Measurements from ENCODE around the gene DCDC2B. TPM values are rescaled to one million over a fixed set of nuclear protein-coding genes. Genes with fewer than 3 reads are reported as not detected.
A peak's percentile ranks its signal among the peaks of the same experiment; 100 is the strongest.

The DCDC2B gene
- total and polyA plus RNA-seq, 10 of the 15 experiments (the other 5 are each of a cell fraction or from before 2014, with no cell fraction given), result 0.12 to 0.21 (median 0.15) TPM; not detected in 7

DNA sequence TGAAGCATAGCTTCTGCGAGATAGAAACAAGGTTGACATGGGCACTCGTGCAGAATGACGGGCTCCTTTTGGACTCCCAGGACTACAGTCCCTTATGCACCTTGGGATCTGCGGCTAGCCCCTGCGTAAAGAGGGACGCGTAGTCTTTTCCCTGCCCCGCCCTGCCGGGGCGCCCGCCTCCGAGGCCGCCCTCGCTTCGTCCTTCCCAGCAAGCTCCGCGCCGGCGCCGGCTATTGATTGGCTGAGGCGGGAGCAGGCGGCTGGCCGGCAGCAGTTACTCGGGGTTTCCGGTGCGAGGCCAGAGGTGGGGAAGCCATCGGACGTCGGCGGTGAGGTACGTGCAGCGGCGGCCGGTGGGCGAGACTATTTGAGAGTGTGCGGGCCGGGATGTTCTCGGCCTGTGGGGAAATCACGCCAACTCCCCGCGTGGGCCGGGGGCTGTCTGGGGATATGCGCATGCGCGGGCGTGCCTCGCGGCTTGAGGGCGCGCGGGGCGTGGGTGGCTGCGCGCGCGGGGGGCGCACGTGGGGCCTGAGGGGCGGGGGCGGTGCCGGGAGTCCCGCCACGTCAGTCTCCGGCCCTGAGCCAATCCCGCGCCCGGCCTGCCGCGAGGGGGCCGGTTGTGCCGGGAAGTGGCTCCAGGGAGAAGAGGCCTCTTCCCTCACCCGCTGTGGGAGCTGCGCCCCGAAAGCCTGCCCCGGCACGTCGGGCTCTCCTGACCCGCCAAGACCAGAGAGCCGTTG is 29.3 kb upstream of the DCDC2B start, which contains the start of gene TXLNA:
Gene TXLNA (plus strand): TSS at position 233 of the 743 bp plus-strand sequence. CDS start 671 bp downstream, outside the sequence.
- FAIRE-seq (peak; percentile 95), ATAC-seq (peak; percentile 93), DNase-seq (ENCODE audit: low read depth, low spot score) (peak; percentile 60)
- H2AFZ ChIP-seq (ENCODE audit: control insufficient read depth, low read depth, low read length), result peak within 1 kb of the TSS; percentile 83
- ChIA-PET RAD21 (ENCODE audit: unreplicated experiment) (interaction anchor here (1.1 to 3.9 kb wide), 10 partner anchors 18 to 215 kb away, joined by 3 to 22 read pairs (median 8); partner anchors contain the start of genes BSDC1, CCDC28B, KPNA6 and TMEM39B), CTCF (interaction anchor here (0.9 to 4.2 kb wide), 6 partner anchors 21 to 137 kb away, joined by 3 to 16 read pairs (median 5); partner anchors contain the start of gene CCDC28B), SMC1A (ENCODE audit: uncharacterized antibody, unreplicated experiment) (interaction anchor here (1.2 to 4.0 kb wide), 10 partner anchors 11 to 136 kb away, joined by 3 to 26 read pairs (median 4); partner anchors contain the start of genes CCDC28B and KPNA6), POLR2A (interaction anchor here (0.5 to 3.5 kb wide), 12 partner anchors 9 to 1047 kb away, joined by 3 to 25 read pairs (median 4); partner anchors contain the start of genes BSDC1, CCDC28B, KPNA6 and TMEM39B)
- H3K27ac ChIP-seq (ENCODE audit: control insufficient read depth, insufficient read depth), result peak within 1 kb of the TSS; percentile 85
- under 1% methylated on average over 57 of the region's 79 CpGs for WGBS (ENCODE audit: insufficient coverage, insufficient replicate concordance, low lambda C conversion rate, missing lambda C conversion rate)
- in situ Hi-C loops (cut with MboI) (no loop called here), intact Hi-C loops (cut with micrococcal nuclease; ENCODE audit: unreplicated experiment) (loop anchor here (2.0 kb wide), 1 partner anchor 21 kb away; the partner anchor contains the start of gene CCDC28B)
- H3K27me3 ChIP-seq (replicated peaks in 1 of 2; ENCODE audit: control insufficient read depth in 2 of 2, insufficient read depth in 2 of 2, low read length in 1 of 2), result no peaks in the 10 kb centered on the region
- peaks cover 41% of the 10 kb centered on the region for H3K79me2 ChIP-seq (ENCODE audit: control insufficient read depth, insufficient read depth, low read length)
- peak within 1 kb of the TSS; percentile 100 for H3K4me2 ChIP-seq (ENCODE audit: control insufficient read depth, insufficient read depth)
- no peaks in the 10 kb centered on the region for H4K20me1 ChIP-seq (ENCODE audit: control insufficient read depth, insufficient read depth)
- peaks cover 17% of the 10 kb centered on the region for H3K4me1 ChIP-seq (ENCODE audit: control insufficient read depth, insufficient read depth, low read length)
- peak within 1 kb of the TSS; percentile 90 for H3K9ac ChIP-seq (ENCODE audit: control insufficient read depth, insufficient read depth, low read length)
- no peaks in the 10 kb centered on the region for H3K9me3 ChIP-seq (replicated peaks; ENCODE audit: control insufficient read depth, insufficient read depth, low read length)
- H3K36me3 ChIP-seq (ENCODE audit: control insufficient read depth in 2 of 2, insufficient read depth in 2 of 2, low read length in 1 of 2), result peaks cover 4 to 12% of the 10 kb centered on the region in 2 experiments
- peak within 1 kb of the TSS; percentile 89 for H3K4me3 ChIP-seq
- no TSS peak for BruUV-seq (replicated peaks)
- TF ChIP-seq PBX3 (IDR thresholded peaks at IDR 0.05; ENCODE audit: insufficient replicate concordance, low read depth, low read length), result peak; percentile 85
- TF ChIP-seq USF1 (IDR thresholded peaks at IDR 0.05; ENCODE audit: borderline replicate concordance, extremely low read length, insufficient read depth, low read depth, low read length), result peak; percentile 77
- TF ChIP-seq TBL1XR1 (IDR thresholded peaks at IDR 0.05; ENCODE audit: low read depth, low read length), result 0 out of 2 replicates have a peak, but pooled peaks have one; percentile 20
- peak; percentile 97 for TF ChIP-seq PML (IDR thresholded peaks at IDR 0.05; ENCODE audit: low read length)
- TF ChIP-seq PAX8 (IDR thresholded peaks at IDR 0.05), result no peak
- TF ChIP-seq, protein P1, sequence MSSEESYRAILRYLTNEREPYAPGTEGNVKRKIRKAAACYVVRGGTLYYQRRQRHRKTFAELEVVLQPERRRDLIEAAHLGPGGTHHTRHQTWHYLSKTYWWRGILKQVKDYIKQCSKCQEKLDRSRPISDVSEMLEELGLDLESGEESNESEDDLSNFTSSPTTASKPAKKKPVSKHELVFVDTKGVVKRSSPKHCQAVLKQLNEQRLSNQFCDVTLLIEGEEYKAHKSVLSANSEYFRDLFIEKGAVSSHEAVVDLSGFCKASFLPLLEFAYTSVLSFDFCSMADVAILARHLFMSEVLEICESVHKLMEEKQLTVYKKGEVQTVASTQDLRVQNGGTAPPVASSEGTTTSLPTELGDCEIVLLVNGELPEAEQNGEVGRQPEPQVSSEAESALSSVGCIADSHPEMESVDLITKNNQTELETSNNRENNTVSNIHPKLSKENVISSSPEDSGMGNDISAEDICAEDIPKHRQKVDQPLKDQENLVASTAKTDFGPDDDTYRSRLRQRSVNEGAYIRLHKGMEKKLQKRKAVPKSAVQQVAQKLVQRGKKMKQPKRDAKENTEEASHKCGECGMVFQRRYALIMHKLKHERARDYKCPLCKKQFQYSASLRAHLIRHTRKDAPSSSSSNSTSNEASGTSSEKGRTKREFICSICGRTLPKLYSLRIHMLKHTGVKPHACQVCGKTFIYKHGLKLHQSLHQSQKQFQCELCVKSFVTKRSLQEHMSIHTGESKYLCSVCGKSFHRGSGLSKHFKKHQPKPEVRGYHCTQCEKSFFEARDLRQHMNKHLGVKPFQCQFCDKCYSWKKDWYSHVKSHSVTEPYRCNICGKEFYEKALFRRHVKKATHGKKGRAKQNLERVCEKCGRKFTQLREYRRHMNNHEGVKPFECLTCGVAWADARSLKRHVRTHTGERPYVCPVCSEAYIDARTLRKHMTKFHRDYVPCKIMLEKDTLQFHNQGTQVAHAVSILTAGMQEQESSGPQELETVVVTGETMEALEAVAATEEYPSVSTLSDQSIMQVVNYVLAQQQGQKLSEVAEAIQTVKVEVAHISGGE (CRISPR knock-in tag; IDR thresholded peaks at IDR 0.05), result 0 out of 2 replicates have a peak, but pooled peaks have one; percentile 20
- 0 out of 2 replicates have a peak, but pooled peaks have one; percentile 67 for TF ChIP-seq HDGF (IDR thresholded peaks at IDR 0.05)
- peak; percentile 96 for TF ChIP-seq MYC (IDR thresholded peaks at IDR 0.05; ENCODE audit: insufficient read depth, insufficient read length, insufficient replicate concordance, low read length, severe bottlenecking)
- TF ChIP-seq TCF12 (IDR thresholded peaks at IDR 0.05; ENCODE audit: low read depth, low read length), result peak; percentile 12; the same call in 1 of the 2 replicates
- TF ChIP-seq ATF7 (IDR thresholded peaks at IDR 0.05; ENCODE audit: low read depth), result 0 out of 2 replicates have a peak, but pooled peaks have one; percentile 32
- TF ChIP-seq NR2C1 (IDR thresholded peaks at IDR 0.05), result peak; percentile 68
- TF ChIP-seq HCFC1 (IDR thresholded peaks at IDR 0.05; ENCODE audit: low read length), result peak; percentile 38; the same call in 1 of the 2 replicates
- TF ChIP-seq ZBED1 (IDR thresholded peaks at IDR 0.05; ENCODE audit: borderline replicate concordance), result no peak
- TF ChIP-seq, protein P2, sequence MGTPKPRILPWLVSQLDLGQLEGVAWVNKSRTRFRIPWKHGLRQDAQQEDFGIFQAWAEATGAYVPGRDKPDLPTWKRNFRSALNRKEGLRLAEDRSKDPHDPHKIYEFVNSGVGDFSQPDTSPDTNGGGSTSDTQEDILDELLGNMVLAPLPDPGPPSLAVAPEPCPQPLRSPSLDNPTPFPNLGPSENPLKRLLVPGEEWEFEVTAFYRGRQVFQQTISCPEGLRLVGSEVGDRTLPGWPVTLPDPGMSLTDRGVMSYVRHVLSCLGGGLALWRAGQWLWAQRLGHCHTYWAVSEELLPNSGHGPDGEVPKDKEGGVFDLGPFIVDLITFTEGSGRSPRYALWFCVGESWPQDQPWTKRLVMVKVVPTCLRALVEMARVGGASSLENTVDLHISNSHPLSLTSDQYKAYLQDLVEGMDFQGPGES (IDR thresholded peaks at IDR 0.05), result 0 out of 2 replicates have a peak, but pooled peaks have one; percentile 37
- peak; percentile 59; the same call in 1 of the 2 replicates for TF ChIP-seq SIN3A (IDR thresholded peaks at IDR 0.05; ENCODE audit: low read depth, low read length)
- peak; percentile 70; the same call in 1 of the 2 replicates for TF ChIP-seq CHD2 (IDR thresholded peaks at IDR 0.05; ENCODE audit: borderline replicate concordance, low read depth, low read length)

Measured in GM12878 (cell line).